K562 (cell line): Measurements from ENCODE around the gene MTCH2. TPM values are rescaled to one million over a fixed set of nuclear protein-coding genes. Genes with fewer than 3 reads are reported as not detected.

Experiments
- BRF2 ChIP-seq: IDR thresholded peaks from 3 replicates; pipeline ENCODE4 v1.6.1; 2011; ENCODE audit warnings: borderline replicate concordance, mild to moderate bottlenecking; ENCODE audit not compliant: insufficient read length, insufficient read depth
- CHD1 ChIP-seq: fragments of 200-600 bp; sonication (generic); IDR thresholded peaks from one replicate; pipeline ENCODE4 v1.6.1; 2012; ENCODE audit warnings: mild to moderate bottlenecking, moderate library complexity, low read length, inconsistent platforms
- DIDO1 ChIP-seq: fragments of 450-650 bp; IDR thresholded peaks from 2 replicates; pipeline ENCODE4 v1.6.1; 2016; ENCODE audit warnings: low read depth, missing biosample characterization, missing genetic modification characterization
- GABPB2 ChIP-seq: fragments of 250-450 bp; sonication (Bioruptor Pico); conservative IDR thresholded peaks from 2 replicates; pipeline ENCODE4 v1.5.1; 2021; ENCODE audit warnings: mild to moderate bottlenecking
- HDAC3 ChIP-seq: fragments of 450-650 bp; IDR thresholded peaks from 2 replicates; pipeline ENCODE4 v1.6.1; 2018; ENCODE audit warnings: borderline replicate concordance, mild to moderate bottlenecking, moderate library complexity; ENCODE audit not compliant: partially characterized antibody
- MBD2 ChIP-seq: sonication (generic); IDR thresholded peaks from 2 replicates; pipeline ENCODE4 v1.6.1; 2016; ENCODE audit warnings: low read depth, borderline replicate concordance
- MCM3 ChIP-seq: fragments of 450-650 bp; IDR thresholded peaks from 2 replicates; pipeline ENCODE4 v1.6.1; 2016
- MECOM ChIP-seq: fragments of 250-450 bp; sonication (Bioruptor Pico); IDR thresholded peaks from 2 replicates; pipeline ENCODE4 v1.8.0; 2022; ENCODE audit warnings: inconsistent platforms
- MTA2 ChIP-seq: fragments of 450-650 bp; IDR thresholded peaks from 2 replicates; pipeline ENCODE4 v1.6.1; 2016; ENCODE audit warnings: low read depth
- NCOA4 ChIP-seq: fragments of 450-650 bp; IDR thresholded peaks from 2 replicates; pipeline ENCODE4 v1.6.1; 2018; ENCODE audit warnings: mild to moderate bottlenecking; ENCODE audit not compliant: partially characterized antibody
- NCOA6 ChIP-seq: fragments of 450-650 bp; IDR thresholded peaks from 2 replicates; pipeline ENCODE4 v1.6.1; 2017; ENCODE audit warnings: mild to moderate bottlenecking
- POLR2A ChIP-seq: fragments of 450-650 bp; conservative IDR thresholded peaks from 2 replicates; pipeline ENCODE4 v1.6.1; 2016
- PRDM10 ChIP-seq: fragments of 450-650 bp; IDR thresholded peaks from 2 replicates; pipeline ENCODE4 v1.6.1; 2018; ENCODE audit not compliant: partially characterized antibody
- SNIP1 ChIP-seq: fragments of 450-650 bp; IDR thresholded peaks from 2 replicates; pipeline ENCODE4 v1.7.1; 2017; ENCODE audit warnings: low read depth, mild to moderate bottlenecking
- USF1 ChIP-seq: sonication (generic); formaldehyde crosslinking; IDR thresholded peaks from 2 replicates; pipeline ENCODE4 v1.9.0; 2022; ENCODE audit warnings: mild to moderate bottlenecking, missing genetic modification reagents
- ZNF324 ChIP-seq: fragments of 250-450 bp; sonication (Bioruptor Pico); IDR thresholded peaks from 2 replicates; pipeline ENCODE4 v1.4.0; 2020; ENCODE audit warnings: mild to moderate bottlenecking
- ZNF561 ChIP-seq: fragments of 450-650 bp; formaldehyde crosslinking; conservative IDR thresholded peaks from 2 replicates; pipeline ENCODE4 v1.4.0; 2020; ENCODE audit warnings: mild to moderate bottlenecking, moderate library complexity
- ZNF668 ChIP-seq: fragments of 250-450 bp; sonication (Bioruptor Pico); IDR thresholded peaks from 2 replicates; pipeline ENCODE4 v1.8.0; 2022; ENCODE audit warnings: mild to moderate bottlenecking, inconsistent platforms
- polyA plus RNA-seq, 8 experiments: library from polyadenylated mRNA; depleted of rRNA in 4 of 8; stranded (reverse) in 5 of 8; unstranded in 3 of 8; fragments of >200 nt; fragmentation: Nextera tagmentation in 2 of 8; fragmentation: Illumina TruSeq in 1 of 8; extraction: Ambion mirVana in 2 of 8; extraction: Trizol in 1 of 8; gene quantifications; 2 replicates each; pipeline versions ENCODE4 v1.2.1 to v1.2.3, GENCODE V29; 2011 to 2014; ENCODE audit warnings: inconsistent platforms in 1 of 8, missing spikeins in 1 of 8
- total RNA-seq, 7 experiments: library from RNA; depleted of rRNA in 6 of 7; stranded (reverse); fragments of >200 nt in 6 of 7; fragmentation: Illumina TruSeq in 2 of 7; extraction: Trizol in 2 of 7; gene quantifications; 2 replicates each; pipeline versions ENCODE4 v1.2.1 to v1.2.3, GENCODE V29; 2011 to 2021; ENCODE audit warnings: low replicate concordance in 1 of 7
- TF ChIP-seq, protein P1 (sequence below), 3 experiments: IDR thresholded peaks in 2 of 3; conservative IDR thresholded peaks in 1 of 3; 2 replicates each; pipeline ENCODE4 v1.5.1; 2011 to 2012; ENCODE audit warnings: low read length in 3 of 3, mild to moderate bottlenecking in 3 of 3, control low read depth in 2 of 3, improper control_type of control experiment in 1 of 3, inconsistent platforms in 1 of 3, low read depth in 1 of 3, mixed read lengths in 1 of 3, moderate library complexity in 1 of 3; ENCODE audit not compliant: insufficient read depth in 2 of 3
- TF ChIP-seq, protein P2 (sequence below): fragments of 250-450 bp; sonication (Bioruptor Pico); IDR thresholded peaks from 2 replicates; pipeline ENCODE4 v1.4.0; 2020; ENCODE audit warnings: mild to moderate bottlenecking
- TF ChIP-seq, protein P3 (sequence below): sonication (generic); formaldehyde crosslinking; IDR thresholded peaks from 2 replicates; pipeline ENCODE4 v1.8.0; 2022; ENCODE audit warnings: mild to moderate bottlenecking, missing genetic modification reagents

Gene MTCH2
- total and polyA plus RNA-seq, 9 of the 15 experiments (the other 6 are each of a cell fraction or from before 2014, with no cell fraction given), result 95.4 to 620 (median 198) TPM

DNA sequence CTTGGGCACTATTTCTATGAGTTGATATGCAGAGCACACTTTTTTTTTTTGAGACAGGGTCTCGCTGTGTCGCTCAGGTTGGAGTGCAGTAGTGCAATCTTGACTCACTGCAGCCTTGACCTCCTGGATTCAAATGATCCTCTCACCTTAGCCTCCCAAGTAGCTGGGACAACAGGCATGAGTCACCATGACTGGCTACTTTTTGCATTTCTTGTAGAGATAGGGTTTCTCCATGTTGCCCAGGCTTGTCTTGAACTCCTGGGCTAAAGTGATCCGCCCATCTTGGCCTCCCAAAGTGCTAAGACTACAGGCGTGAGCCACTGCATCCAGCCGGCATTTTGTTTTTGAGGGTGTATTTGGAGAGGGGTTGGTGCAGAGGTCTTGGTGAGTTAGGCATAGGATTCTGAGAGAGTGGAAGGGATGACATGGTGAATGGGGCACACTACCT, 29.9 kb upstream of the MTCH2 start (continued):
- TF ChIP-seq ZNF561 (CRISPR knock-in tag) (no peak), HDAC3 (peak; percentile 16), GABPB2 (CRISPR knock-in tag) (no peak), SNIP1 (no peak), USF1 (no peak), NCOA4 (no peak), MCM3 (no peak), MBD2 (no peak), DIDO1 (tag) (no peak), MTA2 (no peak), PRDM10 (no peak), MECOM (CRISPR knock-in tag) (no peak), POLR2A (no peak; the same call in 1 of the 2 replicates), BRF2 (no peak), ZNF668 (CRISPR knock-in tag) (no peak), ZNF324 (no peak), NCOA6 (no peak), CHD1 (no peak)
- TF ChIP-seq, protein P1, sequence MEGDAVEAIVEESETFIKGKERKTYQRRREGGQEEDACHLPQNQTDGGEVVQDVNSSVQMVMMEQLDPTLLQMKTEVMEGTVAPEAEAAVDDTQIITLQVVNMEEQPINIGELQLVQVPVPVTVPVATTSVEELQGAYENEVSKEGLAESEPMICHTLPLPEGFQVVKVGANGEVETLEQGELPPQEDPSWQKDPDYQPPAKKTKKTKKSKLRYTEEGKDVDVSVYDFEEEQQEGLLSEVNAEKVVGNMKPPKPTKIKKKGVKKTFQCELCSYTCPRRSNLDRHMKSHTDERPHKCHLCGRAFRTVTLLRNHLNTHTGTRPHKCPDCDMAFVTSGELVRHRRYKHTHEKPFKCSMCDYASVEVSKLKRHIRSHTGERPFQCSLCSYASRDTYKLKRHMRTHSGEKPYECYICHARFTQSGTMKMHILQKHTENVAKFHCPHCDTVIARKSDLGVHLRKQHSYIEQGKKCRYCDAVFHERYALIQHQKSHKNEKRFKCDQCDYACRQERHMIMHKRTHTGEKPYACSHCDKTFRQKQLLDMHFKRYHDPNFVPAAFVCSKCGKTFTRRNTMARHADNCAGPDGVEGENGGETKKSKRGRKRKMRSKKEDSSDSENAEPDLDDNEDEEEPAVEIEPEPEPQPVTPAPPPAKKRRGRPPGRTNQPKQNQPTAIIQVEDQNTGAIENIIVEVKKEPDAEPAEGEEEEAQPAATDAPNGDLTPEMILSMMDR (IDR thresholded peaks at IDR 0.05 in 2 of 3, conservative IDR thresholded peaks at IDR 0.05 in 1 of 3; ENCODE audit: insufficient read depth in 2 of 3, low read depth in 1 of 3, low read length in 3 of 3), result no peak
- TF ChIP-seq, protein P2, sequence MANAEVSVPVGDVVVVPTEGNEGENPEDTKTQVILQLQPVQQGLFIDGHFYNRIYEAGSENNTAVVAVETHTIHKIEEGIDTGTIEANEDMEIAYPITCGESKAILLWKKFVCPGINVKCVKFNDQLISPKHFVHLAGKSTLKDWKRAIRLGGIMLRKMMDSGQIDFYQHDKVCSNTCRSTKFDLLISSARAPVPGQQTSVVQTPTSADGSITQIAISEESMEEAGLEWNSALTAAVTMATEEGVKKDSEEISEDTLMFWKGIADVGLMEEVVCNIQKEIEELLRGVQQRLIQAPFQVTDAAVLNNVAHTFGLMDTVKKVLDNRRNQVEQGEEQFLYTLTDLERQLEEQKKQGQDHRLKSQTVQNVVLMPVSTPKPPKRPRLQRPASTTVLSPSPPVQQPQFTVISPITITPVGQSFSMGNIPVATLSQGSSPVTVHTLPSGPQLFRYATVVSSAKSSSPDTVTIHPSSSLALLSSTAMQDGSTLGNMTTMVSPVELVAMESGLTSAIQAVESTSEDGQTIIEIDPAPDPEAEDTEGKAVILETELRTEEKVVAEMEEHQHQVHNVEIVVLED (CRISPR knock-in tag), result no peak
- TF ChIP-seq, protein P3, sequence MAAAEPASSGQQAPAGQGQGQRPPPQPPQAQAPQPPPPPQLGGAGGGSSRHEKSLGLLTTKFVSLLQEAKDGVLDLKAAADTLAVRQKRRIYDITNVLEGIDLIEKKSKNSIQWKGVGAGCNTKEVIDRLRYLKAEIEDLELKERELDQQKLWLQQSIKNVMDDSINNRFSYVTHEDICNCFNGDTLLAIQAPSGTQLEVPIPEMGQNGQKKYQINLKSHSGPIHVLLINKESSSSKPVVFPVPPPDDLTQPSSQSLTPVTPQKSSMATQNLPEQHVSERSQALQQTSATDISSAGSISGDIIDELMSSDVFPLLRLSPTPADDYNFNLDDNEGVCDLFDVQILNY (CRISPR knock-in tag), result no peak
